Measurements from ENCODE around the gene TES.
"Not testable (repeated sequence)": the region's sequence is repeated elsewhere in the genome, so short reads cannot be mapped to it uniquely, and the experiment has no call there.

- not testable (repeated sequence) for TF ChIP-seq POLR2AphosphoS5 (IDR thresholded peaks at IDR 0.05); EZH2 (IDR thresholded peaks at IDR 0.05; ENCODE audit: borderline replicate concordance, insufficient read depth, low read length, poor library complexity, severe bottlenecking); RAD21 (conservative IDR thresholded peaks at IDR 0.05); EP300 (conservative IDR thresholded peaks at IDR 0.05; ENCODE audit: poor library complexity, severe bottlenecking); TAF1 (IDR thresholded peaks at IDR 0.05; ENCODE audit: low read depth)
- TF ChIP-seq, protein P1, sequence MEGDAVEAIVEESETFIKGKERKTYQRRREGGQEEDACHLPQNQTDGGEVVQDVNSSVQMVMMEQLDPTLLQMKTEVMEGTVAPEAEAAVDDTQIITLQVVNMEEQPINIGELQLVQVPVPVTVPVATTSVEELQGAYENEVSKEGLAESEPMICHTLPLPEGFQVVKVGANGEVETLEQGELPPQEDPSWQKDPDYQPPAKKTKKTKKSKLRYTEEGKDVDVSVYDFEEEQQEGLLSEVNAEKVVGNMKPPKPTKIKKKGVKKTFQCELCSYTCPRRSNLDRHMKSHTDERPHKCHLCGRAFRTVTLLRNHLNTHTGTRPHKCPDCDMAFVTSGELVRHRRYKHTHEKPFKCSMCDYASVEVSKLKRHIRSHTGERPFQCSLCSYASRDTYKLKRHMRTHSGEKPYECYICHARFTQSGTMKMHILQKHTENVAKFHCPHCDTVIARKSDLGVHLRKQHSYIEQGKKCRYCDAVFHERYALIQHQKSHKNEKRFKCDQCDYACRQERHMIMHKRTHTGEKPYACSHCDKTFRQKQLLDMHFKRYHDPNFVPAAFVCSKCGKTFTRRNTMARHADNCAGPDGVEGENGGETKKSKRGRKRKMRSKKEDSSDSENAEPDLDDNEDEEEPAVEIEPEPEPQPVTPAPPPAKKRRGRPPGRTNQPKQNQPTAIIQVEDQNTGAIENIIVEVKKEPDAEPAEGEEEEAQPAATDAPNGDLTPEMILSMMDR (IDR thresholded peaks at IDR 0.05; ENCODE audit: poor library complexity, severe bottlenecking): not testable (repeated sequence)
Observed at GRCh38 chr7:116244803-116245202, 34.5 kb downstream of the TES start.

Measured in neural cell (in vitro differentiated cells).